ENCODE data around the gene CASK. TPM values are rescaled to one million over a fixed set of nuclear protein-coding genes. Genes with fewer than 3 reads are reported as not detected.
"Not testable (repeated sequence)": the region's sequence is repeated elsewhere in the genome, so short reads cannot be mapped to it uniquely, and the experiment has no call there.

CASK gene
- total RNA-seq, 1 donor from 2014 or later, result 87.2 TPM

DNA sequence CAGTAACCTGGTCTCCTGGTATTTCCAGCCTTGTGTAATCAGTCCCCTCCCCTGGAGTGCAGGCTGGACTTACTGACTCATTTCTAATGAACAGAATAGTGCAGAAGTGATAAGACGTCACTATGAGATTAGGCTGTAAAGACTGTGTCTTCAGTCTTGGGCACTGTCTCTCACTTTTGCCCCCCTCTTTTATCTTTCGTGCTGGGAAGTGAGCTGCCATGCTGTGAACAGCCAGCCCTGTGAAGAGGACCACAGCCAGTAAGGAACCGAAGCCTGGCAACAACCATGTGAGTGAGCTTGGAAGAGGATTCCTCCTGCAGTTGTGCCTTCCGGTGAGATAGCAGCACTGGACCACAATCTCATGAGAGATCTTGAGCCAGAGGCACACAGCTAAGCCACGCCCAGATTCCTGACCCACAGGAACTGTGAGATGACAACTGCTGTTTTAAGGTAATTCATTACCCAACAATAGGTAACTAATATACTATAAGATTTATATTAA, 302.1 kb downstream of the CASK start:
- DNase-seq, result no peak

DNA sequence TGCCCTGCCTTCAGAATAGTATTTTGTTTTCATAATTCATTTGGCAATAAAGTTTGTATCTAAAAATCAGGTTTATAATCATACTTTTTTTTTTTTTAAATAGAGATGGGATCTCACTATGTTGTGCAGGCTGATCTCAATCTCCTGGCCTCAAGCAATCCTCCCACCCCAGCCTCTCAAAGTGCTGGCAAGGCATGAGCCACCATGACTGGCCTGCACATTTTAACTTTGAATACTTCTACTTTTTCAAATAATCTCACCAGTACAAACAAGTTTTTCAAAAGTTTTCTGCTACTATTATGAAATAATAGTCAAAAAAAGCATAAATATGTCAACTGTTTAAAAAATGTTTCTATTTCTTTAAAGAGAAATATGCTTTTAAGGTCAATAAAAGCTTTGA, 304.1 kb downstream of the CASK start:
- no peak for DNase-seq

DNA sequence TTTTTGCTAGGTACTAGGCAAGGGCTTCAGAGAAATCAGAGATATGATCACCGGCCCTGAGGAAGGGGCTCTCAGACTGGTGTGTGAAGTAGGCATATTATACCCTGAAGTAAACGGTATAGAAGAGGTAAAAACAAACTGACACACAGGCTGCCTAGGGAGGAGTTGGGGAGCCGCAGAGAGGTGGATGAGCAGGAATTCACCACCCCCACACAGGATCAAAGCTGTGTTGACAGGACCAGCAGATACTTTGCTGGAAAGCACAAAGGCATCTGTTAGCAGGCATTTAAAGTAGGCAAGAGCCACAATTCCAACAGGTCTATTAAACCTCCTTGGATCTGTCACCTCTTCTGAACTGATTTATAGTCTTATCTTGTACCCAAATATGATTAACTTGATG, 306.4 kb downstream of the CASK start:
- no peak for DNase-seq

DNA sequence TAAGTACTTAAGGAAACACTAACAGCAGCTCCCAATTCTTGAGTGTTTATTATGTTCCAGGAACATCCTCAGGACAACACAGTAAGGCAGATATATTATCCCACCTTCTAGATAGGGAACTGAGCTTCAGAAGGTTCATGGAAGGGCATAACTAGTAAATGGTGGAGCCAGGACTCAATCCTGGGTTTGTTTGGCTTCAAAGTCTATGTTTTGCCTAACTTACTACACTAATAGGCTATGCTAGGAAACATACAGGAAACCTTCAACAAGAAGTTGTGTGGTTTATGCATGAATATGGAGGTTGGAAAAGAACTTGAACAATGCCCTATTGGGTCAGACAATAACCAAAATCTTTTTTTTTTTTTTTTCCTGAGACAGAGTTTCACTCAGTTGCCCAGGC, 307.1 kb downstream of the CASK start:
- DNase-seq, result no peak

DNA sequence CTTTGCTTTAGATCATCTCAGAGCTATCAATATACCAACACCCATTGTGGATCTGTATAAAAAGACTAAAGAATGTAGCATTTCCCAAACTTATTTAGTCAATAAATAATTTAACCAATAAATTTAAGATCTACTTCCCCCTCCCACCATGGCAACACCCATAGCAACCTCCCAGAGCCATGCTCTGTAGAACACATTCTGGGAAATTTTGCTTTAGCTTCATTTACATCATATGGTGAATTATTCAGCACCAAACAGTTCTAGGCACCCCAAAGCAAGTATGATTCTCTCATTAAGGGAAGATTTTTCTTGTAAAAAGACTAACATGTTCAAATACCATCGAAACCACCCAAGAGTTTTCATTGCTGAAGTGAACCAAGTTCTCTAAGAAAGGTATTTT, 315.1 kb downstream of the CASK start:
- DNase-seq, result no peak

DNA sequence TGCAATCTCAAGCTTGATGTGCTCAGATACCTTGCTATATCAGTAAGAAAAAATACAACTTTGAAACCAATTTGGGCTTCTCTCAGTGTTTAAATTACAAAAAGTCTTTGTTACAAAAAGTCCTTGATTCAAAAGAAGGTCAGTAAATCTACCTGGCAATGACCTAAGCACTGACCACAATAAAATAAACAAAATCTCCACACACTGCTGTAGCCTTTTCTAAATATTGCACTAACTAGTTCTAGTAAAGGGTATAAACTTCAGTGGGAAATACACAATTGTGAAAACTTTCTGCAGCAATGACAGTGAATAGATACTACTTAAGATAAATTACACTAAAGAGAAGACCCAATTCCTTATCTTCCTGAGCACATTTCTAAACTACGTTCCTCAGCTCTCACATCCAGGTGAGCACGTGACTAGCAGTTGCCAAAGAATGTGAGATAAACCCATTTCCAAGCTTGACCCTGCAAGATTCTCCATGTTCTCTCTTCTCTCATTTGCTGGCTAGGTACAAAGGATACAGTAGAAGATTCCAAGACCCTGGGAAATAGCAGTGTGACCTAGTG, 316.0 kb downstream of the CASK start:
- no peak for DNase-seq

DNA sequence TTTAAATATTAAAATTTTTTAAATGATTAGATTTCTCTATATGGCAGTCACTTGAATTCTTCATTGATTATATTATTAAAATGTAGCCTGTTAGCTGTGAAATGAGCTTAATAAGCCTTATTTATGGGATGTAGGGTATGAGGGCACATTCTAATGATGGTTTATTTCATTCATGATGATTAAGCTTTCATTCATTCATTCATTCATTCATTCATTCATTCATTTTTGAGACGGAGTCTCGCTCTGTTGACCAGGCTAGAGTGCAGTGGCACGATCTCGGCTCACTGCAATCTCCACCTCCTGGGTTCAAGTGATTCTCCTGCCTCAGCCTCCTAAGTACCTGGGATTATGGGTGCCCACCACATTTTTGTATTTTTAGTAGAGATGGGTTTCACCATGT, 317.3 kb downstream of the CASK start:
- not testable (repeated sequence) for DNase-seq

DNA sequence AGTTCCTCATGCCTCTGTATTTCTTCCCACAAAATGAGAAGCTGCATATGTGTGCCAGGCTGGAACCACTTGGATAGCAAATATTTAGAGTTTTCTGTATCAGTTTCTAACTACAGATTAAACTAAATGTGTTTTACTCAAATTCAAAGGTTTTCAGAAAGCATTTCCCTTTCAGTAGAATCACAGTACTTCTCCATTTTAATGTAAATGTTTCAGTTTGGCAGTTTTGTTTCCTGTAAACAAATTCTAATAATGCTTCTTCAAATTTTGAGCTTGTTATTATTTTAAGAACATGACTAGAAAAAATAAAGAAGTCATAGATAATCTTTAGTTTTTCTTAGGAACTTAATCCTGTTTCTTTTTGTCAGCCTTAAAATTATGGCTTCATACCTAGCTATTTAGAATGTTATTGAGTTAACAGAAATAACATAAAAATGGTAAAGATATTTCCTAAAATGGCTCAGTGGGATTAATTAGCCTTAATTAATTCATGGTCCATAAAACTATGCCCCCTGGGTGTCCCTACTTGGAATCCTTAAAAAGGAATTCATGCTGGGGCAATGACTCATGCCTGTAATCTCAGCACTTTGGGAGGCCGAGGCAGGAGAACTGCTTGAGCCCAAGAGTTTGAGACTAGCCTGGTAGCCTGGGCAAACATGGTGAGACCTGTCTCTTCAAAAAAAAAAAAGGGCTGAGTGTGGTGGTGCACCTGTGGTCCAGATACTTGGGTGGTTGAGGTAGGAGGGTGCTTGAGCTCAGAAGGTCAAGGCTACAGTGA, 318.4 kb downstream of the CASK start:
- DNase-seq, result no peak

DNA sequence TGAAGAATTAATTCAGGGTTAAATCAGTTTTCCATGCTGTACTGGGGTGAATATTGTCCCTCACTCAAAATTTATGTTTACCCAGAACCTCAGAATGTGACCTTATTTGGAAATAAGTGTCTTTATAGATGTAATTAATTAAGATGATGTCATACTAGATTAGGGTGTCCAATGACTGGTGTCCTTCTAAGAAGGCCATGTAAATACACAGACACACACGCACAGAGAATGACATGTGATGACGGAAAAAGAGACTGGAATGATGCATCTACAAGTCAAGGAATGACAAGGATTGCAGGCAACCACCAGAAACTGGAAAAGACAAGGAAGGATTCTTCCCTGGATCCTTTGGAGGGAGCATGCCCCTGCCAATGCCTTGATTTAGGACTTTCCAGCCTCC, 319.2 kb downstream of the CASK start:
- no peak for DNase-seq

DNA sequence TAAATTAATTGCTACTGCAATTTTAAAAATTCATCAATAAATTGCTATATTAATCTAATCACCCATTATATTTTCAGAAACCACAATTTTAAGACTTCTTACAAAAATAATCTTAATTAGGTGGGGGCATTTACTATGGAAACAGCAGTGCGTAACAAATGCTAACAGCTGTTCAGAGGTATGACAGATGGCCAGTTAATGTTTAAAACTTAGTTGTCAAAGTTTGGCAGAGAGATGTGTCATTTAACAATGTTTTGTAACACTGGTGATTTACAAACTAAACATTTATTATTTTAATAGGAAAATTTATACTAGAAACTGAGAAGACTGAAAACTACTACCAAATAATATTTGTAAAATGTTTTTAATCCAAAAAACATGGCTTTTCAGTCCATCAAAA, 319.8 kb downstream of the CASK start:
- no peak for DNase-seq

DNA sequence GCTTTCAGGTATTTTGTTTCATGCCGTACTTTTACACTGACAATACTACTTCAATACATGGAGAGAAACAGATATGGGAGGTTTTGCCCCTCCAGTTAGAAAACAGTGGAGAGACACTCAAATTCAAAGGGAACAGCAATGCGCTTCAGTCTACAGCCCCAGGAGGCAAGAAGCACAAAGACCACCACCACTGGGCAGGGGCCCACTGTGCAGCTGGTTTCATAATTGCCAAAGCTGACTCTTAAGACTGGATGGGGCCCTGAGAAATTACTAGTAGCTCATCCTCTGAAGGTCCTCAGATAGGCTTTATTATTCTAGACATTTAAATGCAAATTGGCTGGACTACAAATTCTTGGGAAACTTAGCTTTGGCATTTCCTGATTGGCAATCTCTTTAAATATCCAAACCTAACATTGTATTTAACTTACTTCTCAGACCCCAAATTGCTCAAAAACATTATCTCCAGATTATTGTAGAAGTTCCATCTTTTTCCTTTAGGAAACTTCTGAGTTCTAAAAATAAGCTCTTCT, 320.5 kb downstream of the CASK start:
- DNase-seq, result no peak

DNA sequence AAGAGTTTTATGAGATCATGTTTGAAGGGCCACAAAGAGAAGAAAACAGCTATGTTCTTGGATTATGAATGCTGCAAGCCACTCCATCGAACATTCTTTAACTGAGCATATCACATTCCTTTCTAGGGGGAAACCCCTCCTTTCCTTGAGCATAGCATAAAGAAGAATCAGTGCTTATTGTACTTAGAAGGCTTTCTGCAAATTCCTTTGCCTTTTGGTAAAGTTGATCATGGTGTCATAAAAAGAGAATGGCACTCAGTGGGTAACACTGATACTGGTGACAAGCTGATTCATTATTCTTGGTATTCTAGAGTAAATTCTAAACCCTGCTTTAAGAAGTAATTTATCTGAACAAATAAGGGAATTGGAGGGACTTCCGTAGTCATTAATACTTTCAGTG, 323.1 kb downstream of the CASK start:
- no peak for DNase-seq

DNA sequence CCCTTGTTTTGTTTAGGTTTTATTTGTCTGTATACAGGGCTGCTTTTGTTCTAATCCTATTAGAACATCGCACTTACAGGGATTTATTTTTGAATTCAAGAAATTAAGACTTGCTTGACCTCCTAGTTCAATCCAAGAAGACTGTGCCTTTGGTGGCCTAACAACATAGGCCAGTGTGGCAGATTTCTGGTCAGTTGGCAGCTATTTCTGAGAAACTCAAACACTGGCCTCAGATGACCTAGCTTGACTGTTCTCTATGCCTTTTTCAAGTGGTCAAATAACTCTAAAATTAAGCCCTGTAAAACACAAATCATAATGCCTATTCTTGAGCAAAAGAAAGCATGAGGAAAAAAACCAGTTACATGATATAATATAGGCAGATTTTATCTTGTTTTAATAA, 323.8 kb downstream of the CASK start:
- no peak for DNase-seq

DNA sequence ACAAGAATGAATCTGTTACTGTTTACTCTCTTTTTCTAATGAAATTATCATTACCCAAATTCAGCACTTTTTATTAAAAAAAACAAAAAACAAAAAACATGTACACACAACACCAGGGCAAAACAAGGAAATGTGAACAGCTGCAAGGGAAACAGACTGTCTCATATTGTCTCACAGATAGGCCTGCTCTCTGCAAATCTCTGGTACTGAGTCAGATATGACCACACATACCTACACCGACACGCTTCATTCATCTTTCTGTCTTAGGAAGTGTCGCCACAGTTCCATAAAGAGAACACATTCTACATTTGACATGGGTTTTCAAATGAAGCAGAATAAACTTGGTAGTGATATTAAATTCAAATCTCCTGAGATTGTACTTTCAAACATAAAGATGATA, 326.8 kb downstream of the CASK start:
- DNase-seq, result no peak

DNA sequence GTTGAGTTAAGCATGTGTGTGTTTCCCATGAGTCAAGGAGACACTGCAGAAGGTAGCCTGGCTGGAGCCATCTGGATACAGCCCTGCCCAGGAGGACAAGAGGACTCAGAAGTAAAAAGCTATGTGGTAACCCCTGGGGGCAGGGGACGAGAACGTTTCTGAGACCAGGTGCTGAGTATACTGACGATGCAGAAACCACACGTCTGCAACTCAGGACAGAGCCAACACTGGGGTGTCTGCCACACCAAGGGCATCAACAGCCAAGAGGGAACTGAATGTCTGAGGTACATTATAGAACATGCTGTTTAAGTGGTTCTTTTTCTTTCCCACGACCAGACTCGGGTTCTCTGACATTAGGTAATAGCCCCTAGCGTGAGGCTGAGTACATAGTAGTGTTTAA, 328.7 kb downstream of the CASK start:
- no peak for DNase-seq

DNA sequence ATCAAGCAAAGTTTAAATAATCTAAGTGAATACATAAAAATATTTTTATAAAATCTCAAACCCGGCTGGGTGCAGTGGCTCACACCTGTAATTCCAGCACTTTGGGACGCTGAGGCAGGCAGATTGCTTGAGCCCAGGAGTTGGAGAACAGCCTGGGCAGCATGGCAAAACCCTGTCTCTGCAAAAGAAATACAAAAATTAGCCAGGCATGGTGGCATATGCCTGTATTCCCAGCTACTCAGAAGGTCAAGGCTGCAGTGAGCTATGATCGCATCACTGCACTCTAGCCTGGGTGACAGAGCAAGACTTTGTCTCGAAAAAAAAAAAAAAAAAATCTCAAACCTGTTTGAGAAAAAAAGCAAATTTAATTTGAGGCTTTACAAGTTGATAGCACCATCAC, 331.4 kb downstream of the CASK start:
- no peak for DNase-seq

DNA sequence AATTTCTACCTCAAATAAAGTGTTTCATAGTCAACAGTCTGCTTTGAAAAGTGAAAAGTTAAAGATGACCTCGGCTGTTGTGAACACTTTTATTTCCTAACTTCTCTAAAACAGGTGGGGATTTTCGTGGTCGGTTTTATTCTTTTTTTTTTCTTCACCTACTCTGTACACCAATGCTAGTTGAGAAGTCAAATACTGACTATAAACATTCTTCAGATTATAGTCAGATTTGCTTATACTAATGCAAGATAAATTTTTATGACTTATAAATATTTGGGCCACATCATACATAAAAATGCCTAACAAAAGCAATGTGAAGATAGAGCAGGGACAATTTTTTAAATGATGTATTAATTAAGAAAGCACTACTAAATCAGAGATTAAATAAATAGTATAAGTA, 332.7 kb downstream of the CASK start:
- DNase-seq, result no peak

DNA sequence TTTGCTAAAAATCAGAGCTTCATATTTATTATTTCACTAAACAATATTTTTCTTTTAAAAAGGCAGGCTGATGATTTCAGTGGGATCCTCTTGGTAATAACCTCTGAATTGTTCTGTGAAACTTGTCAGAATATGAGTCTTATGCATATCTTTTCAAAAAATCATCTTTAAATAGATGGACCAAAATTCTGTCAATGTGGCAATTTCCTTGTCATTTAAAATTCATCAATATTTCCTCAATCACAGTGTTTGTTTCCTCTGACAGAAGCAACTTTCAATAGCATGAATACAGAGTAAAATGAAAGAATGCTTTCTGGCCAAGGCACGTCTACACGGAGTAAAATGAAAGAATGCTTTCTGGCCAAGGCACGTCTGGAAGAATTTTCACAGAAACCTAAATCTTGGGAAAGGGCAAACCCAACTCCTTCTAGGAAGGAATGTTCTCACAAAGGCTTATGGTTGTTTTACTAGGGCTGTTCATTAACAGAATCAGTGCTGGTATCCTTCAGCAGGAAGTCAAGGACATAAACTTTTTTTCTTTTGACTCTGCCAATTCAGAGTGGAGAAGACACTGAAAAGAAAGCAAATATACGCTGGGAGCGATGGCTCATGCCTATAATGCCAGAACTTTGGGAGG, 333.6 kb downstream of the CASK start:
- no peak for DNase-seq

DNA sequence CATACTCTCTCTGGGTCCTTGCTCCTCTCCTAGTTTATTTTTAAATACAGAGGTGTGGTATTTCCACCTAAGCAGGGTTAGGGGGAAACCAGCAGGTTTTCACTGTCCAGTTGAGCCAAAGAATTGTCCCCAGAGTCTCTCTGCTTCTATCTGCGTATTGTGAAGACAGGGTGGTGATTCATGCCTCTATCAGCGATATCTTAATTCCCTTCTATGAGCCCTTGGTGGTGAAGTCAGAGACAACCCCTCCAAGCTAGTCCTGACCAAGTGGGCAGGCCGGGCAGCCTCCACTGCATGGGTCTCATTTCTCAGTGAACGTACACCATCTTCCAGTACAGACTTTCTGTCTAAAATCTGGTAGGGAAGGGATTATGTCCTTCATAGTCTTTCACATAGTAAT, 335.1 kb downstream of the CASK start:
- DNase-seq, result no peak

DNA sequence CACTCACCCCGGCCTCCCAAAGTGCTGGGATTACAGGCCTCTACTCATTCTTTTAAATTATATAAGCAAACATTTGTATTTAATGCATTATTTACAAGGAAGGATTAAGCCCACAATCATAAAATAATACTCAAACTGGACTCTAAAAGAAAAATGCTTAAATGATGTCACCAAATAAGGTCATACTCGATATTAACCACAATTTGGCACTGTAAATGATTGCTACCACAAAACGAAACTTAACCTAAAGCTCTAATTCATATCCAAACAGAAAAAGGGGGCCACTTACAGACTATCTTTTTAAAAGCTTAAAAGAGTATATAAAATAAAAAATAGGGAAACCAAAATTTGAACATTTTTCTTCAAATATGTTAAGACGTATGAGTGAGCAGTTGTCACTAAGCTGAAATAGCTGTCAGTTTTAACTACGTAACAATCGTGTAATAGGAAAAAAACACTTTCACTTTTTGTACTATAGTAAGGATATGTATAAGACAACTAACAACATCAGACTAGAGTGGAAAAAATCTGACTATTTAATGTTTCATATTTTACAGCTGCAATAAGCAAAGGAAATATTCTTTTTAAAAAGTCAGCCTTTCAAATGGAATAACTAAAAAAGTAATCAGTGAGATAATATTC, 342.8 kb downstream of the CASK start:
- no peak for DNase-seq

DNA sequence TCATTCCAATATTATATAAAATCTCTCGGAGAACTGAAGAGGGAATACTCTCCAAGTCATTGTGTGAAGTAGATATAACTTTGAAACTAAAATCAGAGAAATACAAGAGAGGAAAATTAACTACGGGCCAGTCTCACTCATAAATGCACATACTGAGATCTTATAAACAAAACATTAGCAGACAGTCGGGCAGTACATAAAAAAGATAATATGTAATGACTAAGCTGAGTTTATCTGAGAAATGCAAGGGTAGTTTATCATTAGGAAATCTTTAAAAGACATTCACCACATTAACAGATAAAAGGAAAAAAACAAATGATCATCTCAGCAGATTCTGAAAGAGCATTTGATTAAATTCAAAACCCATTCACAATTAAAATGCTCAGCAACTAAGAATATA, 359.5 kb downstream of the CASK start:
- no peak for DNase-seq

DNA sequence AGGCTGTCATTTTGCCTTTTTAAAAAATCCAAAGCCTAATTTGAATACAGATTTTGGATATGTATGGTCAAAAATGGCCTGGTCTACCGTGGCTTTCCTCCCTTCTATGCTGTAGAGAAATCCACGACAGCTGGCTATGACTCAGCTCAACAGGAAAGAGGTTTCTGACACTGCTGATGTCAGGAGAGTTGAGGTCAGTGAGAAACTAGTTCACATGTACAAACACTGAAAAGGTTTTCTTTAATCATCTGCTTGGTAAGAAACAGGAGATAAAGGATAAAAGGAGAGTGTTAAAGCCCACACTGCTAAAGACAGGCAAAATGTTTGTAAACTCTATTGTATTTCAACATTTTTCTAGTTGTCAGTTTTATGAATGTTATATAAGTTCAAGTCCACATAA, 362.3 kb downstream of the CASK start:
- no peak for DNase-seq
